H9 (cell line): ENCODE data around the gene ZRANB3. TPM values are rescaled to one million over a fixed set of nuclear protein-coding genes. Genes with fewer than 3 reads are reported as not detected.

Source experiments
- DNase-seq: peaks from one replicate; pipeline ENCODE4 v3.0.0-alpha.2; 2017
- H2AFZ ChIP-seq: one replicate; pipeline ENCODE4 v1.6.1; 2013; ENCODE audit warnings: mild to moderate bottlenecking, low read length, control low read depth, moderate library complexity
- H2AK5ac ChIP-seq: 2 replicates; pipeline ENCODE4 v1.6.1; 2013; ENCODE audit warnings: low read length, control low read depth, mixed read lengths; ENCODE audit not compliant: insufficient read length
- H2BK120ac ChIP-seq: one replicate; pipeline ENCODE4 v1.6.1; 2013; ENCODE audit warnings: low read depth, mild to moderate bottlenecking, low read length, control low read depth, inconsistent platforms; ENCODE audit not compliant: poor library complexity, severe bottlenecking
- H2BK12ac ChIP-seq: 2 replicates; pipeline ENCODE4 v1.6.1; 2013; ENCODE audit warnings: low read length, control low read depth, mixed read lengths, low read depth; ENCODE audit not compliant: insufficient read length
- H2BK15ac ChIP-seq: 2 replicates; pipeline ENCODE4 v1.6.1; 2013; ENCODE audit warnings: low read depth, low read length, control low read depth
- H2BK20ac ChIP-seq: one replicate; pipeline ENCODE4 v1.6.1; 2013; ENCODE audit warnings: low read depth, mild to moderate bottlenecking, low read length, control low read depth, inconsistent platforms; ENCODE audit not compliant: poor library complexity, severe bottlenecking
- H2BK5ac ChIP-seq: 2 replicates; pipeline ENCODE4 v1.6.1; 2013; ENCODE audit warnings: low read length, control low read depth, mixed read lengths; ENCODE audit not compliant: insufficient read length
- H3K14ac ChIP-seq: 2 replicates; pipeline ENCODE4 v1.6.1; 2013; ENCODE audit warnings: low read length, control low read depth; ENCODE audit not compliant: insufficient read depth
- H3K18ac ChIP-seq: 2 replicates; pipeline ENCODE4 v1.6.1; 2013; ENCODE audit warnings: low read depth, mild to moderate bottlenecking, mixed read lengths, low read length, control low read depth; ENCODE audit not compliant: insufficient read length
- H3K23ac ChIP-seq: 2 replicates; pipeline ENCODE4 v1.6.1; 2013; ENCODE audit warnings: low read length, control low read depth, mixed read lengths, low read depth; ENCODE audit not compliant: insufficient read length
- H3K23me2 ChIP-seq: 2 replicates; pipeline ENCODE4 v1.6.1; 2013; ENCODE audit warnings: low read depth, mild to moderate bottlenecking, mixed read lengths, low read length, control low read depth; ENCODE audit not compliant: insufficient read length, poor library complexity, severe bottlenecking
- H3K27ac ChIP-seq: 2 replicates; pipeline ENCODE4 v1.5.1; 2013; ENCODE audit warnings: low read length, control low read depth, mixed read lengths, low read depth; ENCODE audit not compliant: insufficient read length
- H3K27me3 ChIP-seq: 2 replicates; pipeline ENCODE4 v1.6.1; 2013; ENCODE audit warnings: low read length, control low read depth, inconsistent platforms; ENCODE audit not compliant: insufficient read depth
- H3K4ac ChIP-seq: 2 replicates; pipeline ENCODE4 v1.6.1; 2013; ENCODE audit warnings: low read depth, mild to moderate bottlenecking, control low read depth, inconsistent platforms, low read length, moderate library complexity
- H3K4me1 ChIP-seq: 2 replicates; pipeline ENCODE4 v1.6.1; 2013; ENCODE audit warnings: low read length, control low read depth, inconsistent platforms; ENCODE audit not compliant: insufficient read depth
- H3K4me2 ChIP-seq: 2 replicates; pipeline ENCODE4 v1.6.1; 2013; ENCODE audit warnings: low read length, control low read depth, mixed read lengths; ENCODE audit not compliant: insufficient read length, insufficient read depth
- H3K56ac ChIP-seq: 2 replicates; pipeline ENCODE4 v1.6.1; 2013; ENCODE audit warnings: low read depth, mild to moderate bottlenecking, mixed read lengths, low read length, control low read depth; ENCODE audit not compliant: insufficient read length
- H3K79me1 ChIP-seq: 2 replicates; pipeline ENCODE4 v1.6.1; 2013; ENCODE audit warnings: low read depth, mild to moderate bottlenecking, moderate library complexity, low read length, control low read depth, inconsistent platforms; ENCODE audit not compliant: insufficient read depth, poor library complexity, severe bottlenecking
- H3K79me2 ChIP-seq: 2 replicates; pipeline ENCODE4 v1.6.1; 2013; ENCODE audit warnings: low read length, control low read depth, inconsistent platforms; ENCODE audit not compliant: insufficient read depth
- H3K9ac ChIP-seq: 2 replicates; pipeline ENCODE4 v1.6.1; 2013; ENCODE audit warnings: low read length, control low read depth, mixed read lengths; ENCODE audit not compliant: insufficient read length; ENCODE audit errors: extremely low read depth
- H3K9me3 ChIP-seq: one replicate; pipeline ENCODE4 v1.6.1; 2013; ENCODE audit warnings: low read depth, low read length, inconsistent platforms; ENCODE audit not compliant: control insufficient read depth
- H3T11ph ChIP-seq: one replicate; pipeline ENCODE4 v1.6.1; 2013; ENCODE audit warnings: mild to moderate bottlenecking, low read length, control low read depth, inconsistent platforms
- H4K20me1 ChIP-seq: one replicate; pipeline ENCODE4 v1.6.1; 2013; ENCODE audit not compliant: control insufficient read depth, insufficient read length, insufficient read depth
- H4K5ac ChIP-seq: 2 replicates; pipeline ENCODE4 v1.6.1; 2013; ENCODE audit warnings: low read depth, mild to moderate bottlenecking, mixed read lengths, low read length, control low read depth; ENCODE audit not compliant: insufficient read length
- H4K8ac ChIP-seq: replicated peaks from 2 replicates; pipeline ENCODE4 v1.6.1; 2013; ENCODE audit warnings: low read length, control low read depth, mixed read lengths, low read depth; ENCODE audit not compliant: insufficient read length
- H4K91ac ChIP-seq: 2 replicates; pipeline ENCODE4 v1.6.1; 2013; ENCODE audit warnings: low read depth, mild to moderate bottlenecking, moderate library complexity, mixed read lengths, low read length, control low read depth; ENCODE audit not compliant: insufficient read length
- H3K27ac Mint-ChIP-seq, 3 experiments: 2 replicates in 2 of 3; 3 replicates in 1 of 3; pipeline ENCODE4 v1.8.0; 2020 to 2021; ENCODE audit warnings: mixed read lengths in 3 of 3, mild to moderate bottlenecking in 1 of 3, moderate library complexity in 1 of 3
- H3K27me3 Mint-ChIP-seq: 2 replicates; pipeline ENCODE4 v1.8.0; 2021; ENCODE audit warnings: low read depth, mild to moderate bottlenecking, moderate library complexity, mixed read lengths
- H3K36me3 Mint-ChIP-seq, 3 experiments: 2 replicates in 2 of 3; 3 replicates in 1 of 3; pipeline ENCODE4 v1.8.0; 2020 to 2021; ENCODE audit warnings: low read depth in 3 of 3, mixed read lengths in 3 of 3; ENCODE audit not compliant: insufficient read depth in 1 of 3
- H3K4me1 Mint-ChIP-seq, 2 experiments: 2 replicates each; pipeline ENCODE4 v1.8.0; 2020; ENCODE audit warnings: mixed read lengths in 2 of 2
- H3K4me3 Mint-ChIP-seq, 2 experiments: 2 replicates in 1 of 2; 3 replicates in 1 of 2; pipeline ENCODE4 v1.8.0; 2020 to 2021; ENCODE audit warnings: mild to moderate bottlenecking in 2 of 2, mixed read lengths in 2 of 2, moderate library complexity in 1 of 2
- H3K9me3 Mint-ChIP-seq, 2 experiments: 2 replicates in 1 of 2; 3 replicates in 1 of 2; pipeline ENCODE4 v1.8.0; 2020; ENCODE audit warnings: mild to moderate bottlenecking in 2 of 2, mixed read lengths in 2 of 2, moderate library complexity in 1 of 2
- CTCF ChIP-seq: fragments of 200-600 bp; sonication (generic); conservative IDR thresholded peaks from 3 replicates; pipeline ENCODE4 v1.8.0; 2021; ENCODE audit warnings: antibody characterized with exemption, mild to moderate bottlenecking
- WGBS: extraction: QIAGEN DNeasy Blood & Tissue Kit; methylation state at CpG from one replicate; pipeline ENCODE4 v1.1.7; 2013; ENCODE audit warnings: missing lambda C conversion rate, low lambda C conversion rate, mixed read lengths; ENCODE audit not compliant: insufficient read length; ENCODE audit errors: extremely low coverage; 5-methylcytosine and 5-hydroxymethylcytosine counted together
- total RNA-seq: library from RNA; stranded (reverse); gene quantifications from 2 replicates; pipeline ENCODE4 v1.2.1, GENCODE V29; 2021

The ZRANB3 gene
- total RNA-seq, 1 experiment from 2014 or later, result 16.7 TPM

GRCh38 chr2:135151615-135152014 lies 379.4 kb downstream of the ZRANB3 start:
- WGBS, result no CpG with 5 or more reads among the region's 3 CpGs
- H3K79me2 ChIP-seq, result no peaks in the 10 kb centered on the region
- no peak overlapping the region for H2BK12ac ChIP-seq
- no peaks in the 10 kb centered on the region for H4K20me1 ChIP-seq
- TF ChIP-seq CTCF, result no peak
- H3K23me2 ChIP-seq, result no peaks in the 10 kb centered on the region
- DNase-seq, result no peak
- no peak overlapping the region for H3K4me2 ChIP-seq
- no peak overlapping the region for H4K8ac ChIP-seq
- no peaks in the 10 kb centered on the region for H3K9me3 Mint-ChIP-seq
- no peak overlapping the region for H2AFZ ChIP-seq
- H2BK15ac ChIP-seq, result no peak overlapping the region
- no peak overlapping the region for H3K56ac ChIP-seq
- no peak overlapping the region for H2BK20ac ChIP-seq
- H3K27me3 Mint-ChIP-seq, result no peaks in the 10 kb centered on the region
- H3K18ac ChIP-seq, result no peak overlapping the region
- no peak overlapping the region for H3T11ph ChIP-seq
- H3K4me3 Mint-ChIP-seq, result no peak overlapping the region
- H3K23ac ChIP-seq, result no peak overlapping the region
- no peak overlapping the region for H4K5ac ChIP-seq
- no peak overlapping the region for H3K9ac ChIP-seq
- H2BK120ac ChIP-seq, result no peak overlapping the region
- no peak overlapping the region for H2BK5ac ChIP-seq
- H3K4ac ChIP-seq, result no peak overlapping the region
- H3K79me1 ChIP-seq, result no peaks in the 10 kb centered on the region
- H3K14ac ChIP-seq, result no peak overlapping the region
- H3K36me3 Mint-ChIP-seq, result peaks cover 6 to 42% (median 27%) of the 10 kb centered on the region in 3 experiments; a peak in 5 of 7 replicates
- H3K4me1 Mint-ChIP-seq, result peaks cover 0 to 4% of the 10 kb centered on the region in 2 experiments; a peak in 1 of 4 replicates
- no peak overlapping the region for H4K91ac ChIP-seq
- no peaks in the 10 kb centered on the region for H3K4me1 ChIP-seq
- no peaks in the 10 kb centered on the region for H3K9me3 ChIP-seq
- no peaks in the 10 kb centered on the region for H3K27me3 ChIP-seq
- no peak overlapping the region for H2AK5ac ChIP-seq
- no peak overlapping the region for H3K27ac ChIP-seq
- H3K27ac Mint-ChIP-seq, result no peak overlapping the region
